GM12878 (cell line): ENCODE results near the gene POF1B.
"Not testable (repeated sequence)": the region's sequence is repeated elsewhere in the genome, so short reads cannot be mapped to it uniquely, and the experiment has no call there.

Experiments
- EZH2 ChIP-seq: IDR thresholded peaks from 2 replicates; pipeline ENCODE4 v1.6.1; 2012; ENCODE audit warnings: low read depth, mild to moderate bottlenecking, control low read depth, inconsistent platforms, low read length, borderline replicate concordance; ENCODE audit not compliant: control insufficient read depth
- FOXM1 ChIP-seq: IDR thresholded peaks from 2 replicates; pipeline ENCODE4 v1.6.1; 2012; ENCODE audit warnings: low read depth, mild to moderate bottlenecking, inconsistent platforms, low read length, moderate library complexity
- MYC ChIP-seq: IDR thresholded peaks from 2 replicates; pipeline ENCODE4 v1.6.1; 2011; ENCODE audit warnings: mild to moderate bottlenecking, low read length, moderate library complexity, inconsistent platforms; ENCODE audit not compliant: insufficient read depth, insufficient replicate concordance, insufficient read length, severe bottlenecking
- NFXL1 ChIP-seq: fragments of 450-650 bp; IDR thresholded peaks from 2 replicates; pipeline ENCODE4 v1.6.1; 2017; ENCODE audit warnings: antibody characterized with exemption, mild to moderate bottlenecking, borderline replicate concordance
- POLR2A ChIP-seq: IDR thresholded peaks from 2 replicates; pipeline ENCODE4 v1.6.1; 2011; ENCODE audit warnings: low read depth, mild to moderate bottlenecking, low read length
- POLR2AphosphoS2 ChIP-seq: IDR thresholded peaks from 2 replicates; pipeline ENCODE4 v1.6.1; 2011; ENCODE audit warnings: low read depth, mild to moderate bottlenecking, low read length, improper control_type of control experiment, moderate library complexity
- RFX5 ChIP-seq: IDR thresholded peaks from 2 replicates; pipeline ENCODE4 v1.6.1; 2011; ENCODE audit warnings: low read depth, low read length, improper control_type of control experiment
- TF ChIP-seq, protein P1 (sequence below), 3 experiments: IDR thresholded peaks in 2 of 3; conservative IDR thresholded peaks in 1 of 3; 2 replicates each; pipeline ENCODE4 v1.5.1; 2011; ENCODE audit warnings: low read depth in 3 of 3, low read length in 3 of 3, mild to moderate bottlenecking in 3 of 3, control low read depth in 2 of 3, moderate library complexity in 2 of 3, inconsistent platforms in 1 of 3, mixed read lengths in 1 of 3; ENCODE audit not compliant: control insufficient read depth in 2 of 3, insufficient read depth in 1 of 3; ENCODE audit errors: extremely low read depth in 1 of 3

DNA sequence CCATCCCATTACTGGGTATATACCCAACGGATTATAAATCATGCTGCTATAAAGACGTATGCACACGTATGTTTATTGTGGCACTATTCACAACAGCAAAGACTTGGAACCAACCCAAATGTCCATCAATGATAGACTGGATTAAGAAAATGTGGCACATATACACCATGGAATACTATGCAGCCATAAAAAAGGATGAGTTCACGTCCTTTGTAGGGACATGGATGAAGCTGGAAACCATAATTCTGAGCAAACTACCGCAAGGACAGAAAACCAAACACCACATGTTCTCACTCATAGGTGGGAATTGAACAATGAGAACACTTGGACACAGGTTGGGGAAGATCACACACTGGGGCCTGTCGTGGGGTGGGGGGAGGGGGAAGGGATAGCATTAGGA lies 94.2 kb downstream of the POF1B start:
- TF ChIP-seq POLR2AphosphoS2, POLR2A, NFXL1, EZH2, FOXM1, RFX5, MYC: not testable (repeated sequence)
- TF ChIP-seq, protein P1, sequence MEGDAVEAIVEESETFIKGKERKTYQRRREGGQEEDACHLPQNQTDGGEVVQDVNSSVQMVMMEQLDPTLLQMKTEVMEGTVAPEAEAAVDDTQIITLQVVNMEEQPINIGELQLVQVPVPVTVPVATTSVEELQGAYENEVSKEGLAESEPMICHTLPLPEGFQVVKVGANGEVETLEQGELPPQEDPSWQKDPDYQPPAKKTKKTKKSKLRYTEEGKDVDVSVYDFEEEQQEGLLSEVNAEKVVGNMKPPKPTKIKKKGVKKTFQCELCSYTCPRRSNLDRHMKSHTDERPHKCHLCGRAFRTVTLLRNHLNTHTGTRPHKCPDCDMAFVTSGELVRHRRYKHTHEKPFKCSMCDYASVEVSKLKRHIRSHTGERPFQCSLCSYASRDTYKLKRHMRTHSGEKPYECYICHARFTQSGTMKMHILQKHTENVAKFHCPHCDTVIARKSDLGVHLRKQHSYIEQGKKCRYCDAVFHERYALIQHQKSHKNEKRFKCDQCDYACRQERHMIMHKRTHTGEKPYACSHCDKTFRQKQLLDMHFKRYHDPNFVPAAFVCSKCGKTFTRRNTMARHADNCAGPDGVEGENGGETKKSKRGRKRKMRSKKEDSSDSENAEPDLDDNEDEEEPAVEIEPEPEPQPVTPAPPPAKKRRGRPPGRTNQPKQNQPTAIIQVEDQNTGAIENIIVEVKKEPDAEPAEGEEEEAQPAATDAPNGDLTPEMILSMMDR (IDR thresholded peaks at IDR 0.05 in 2 of 3, conservative IDR thresholded peaks at IDR 0.05 in 1 of 3; ENCODE audit: control insufficient read depth in 2 of 3, extremely low read depth in 1 of 3, insufficient read depth in 1 of 3, low read depth in 3 of 3, low read length in 3 of 3), result not testable (repeated sequence)
